B cell (primary cell): Measurements from ENCODE around the gene RASGRP2.

Experiments
- CTCF ChIP-seq: fragments of 200-600 bp; IDR thresholded peaks from one replicate; pipeline ENCODE4 v1.8.0; 2022; ENCODE audit warnings: antibody characterized with exemption, mild to moderate bottlenecking
- EZH2 ChIP-seq: IDR thresholded peaks from 2 replicates; pipeline ENCODE4 v1.6.1; 2012; ENCODE audit warnings: borderline replicate concordance, low read depth, mild to moderate bottlenecking, moderate library complexity, low read length; ENCODE audit not compliant: insufficient read depth, poor library complexity, severe bottlenecking

- no peak for TF ChIP-seq CTCF
- TF ChIP-seq EZH2: no peak
Observed at GRCh38 chr11:64726867-64727530, 16.9 kb downstream of the RASGRP2 start.
